GM18861 (cell line): ENCODE measurements around the gene FABP1.

Experiments
- ATAC-seq: cut with Tn5 transposase; IDR thresholded peaks from one replicate; pipeline ENCODE4 v1.9.1; 2021; ENCODE audit not compliant: unreplicated experiment

FABP1 gene

GRCh38 chr2:88139203-88139702, 11.4 kb upstream of the FABP1 start:
- ATAC-seq, result no peak

DNA sequence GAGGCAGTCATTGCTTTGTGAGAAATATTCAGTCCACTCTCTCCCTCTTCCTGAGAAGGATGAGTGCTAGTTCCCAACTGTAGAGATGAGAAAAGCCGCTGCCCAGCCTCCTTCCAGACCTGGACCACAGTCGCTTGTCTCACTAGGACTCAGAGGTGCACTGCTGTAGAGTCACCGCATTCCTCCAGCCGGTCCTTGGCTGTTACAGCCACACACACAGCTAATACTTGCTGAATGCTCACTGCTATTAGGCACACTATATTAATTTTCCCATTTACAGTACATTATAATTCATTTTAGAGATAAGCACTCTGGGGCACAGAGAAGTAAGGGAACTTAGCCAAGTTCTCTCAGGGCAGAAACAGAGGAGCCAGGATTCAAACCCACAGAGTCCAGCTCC, 10.0 kb upstream of the FABP1 start:
- ATAC-seq, result no peak

- ATAC-seq, result no peak
These were observed 9.0 kb upstream of the FABP1 start for GRCh38 chr2:88136817-88137216.

GRCh38 chr2:88133875-88134274, 6.0 kb upstream of the FABP1 start:
- no peak for ATAC-seq

- ATAC-seq, result no peak
These were observed 4.1 kb upstream of the FABP1 start for GRCh38 chr2:88131999-88132368.

DNA sequence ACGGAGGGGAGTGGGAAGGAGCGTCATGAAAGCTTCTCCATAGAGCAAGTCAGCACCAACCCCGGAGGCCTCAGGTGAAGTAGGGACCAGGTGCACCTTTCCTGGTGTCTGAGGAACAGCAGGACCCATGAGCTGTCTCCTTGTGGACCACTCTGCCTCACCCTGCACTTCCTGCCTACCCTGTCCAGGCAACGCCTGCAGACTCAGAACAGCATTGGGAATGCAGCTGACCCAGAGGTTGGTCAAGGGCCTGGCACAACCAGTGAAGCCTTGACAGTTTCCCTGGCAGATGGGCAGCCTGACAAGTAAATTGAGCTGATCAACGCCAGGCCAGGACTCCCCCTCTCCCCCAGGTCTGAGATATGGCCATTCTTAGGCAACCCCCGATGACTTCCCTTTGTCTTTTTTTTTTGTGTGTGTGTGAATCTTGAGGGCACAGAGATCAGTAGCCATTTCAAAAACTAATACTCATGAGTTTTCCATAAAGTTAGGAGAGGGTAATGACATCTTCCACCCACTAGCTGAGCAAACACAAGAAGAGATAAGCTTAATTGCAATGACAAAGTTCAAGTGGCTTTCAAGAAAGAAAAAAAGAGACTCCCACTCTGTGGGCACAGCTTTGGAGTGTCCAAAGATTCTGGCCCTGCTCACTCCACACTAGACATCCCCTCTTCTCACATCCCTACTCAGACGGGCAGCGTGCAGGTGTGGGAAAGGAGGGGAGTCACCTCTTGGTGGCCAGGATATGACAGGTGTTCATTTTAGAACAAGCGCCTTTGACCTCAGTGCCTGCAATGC, 3.5 kb upstream of the FABP1 start:
- no peak for ATAC-seq

GRCh38 chr2:88129313-88129959, 1.6 kb upstream of the FABP1 start:
- no peak for ATAC-seq

GRCh38 chr2:88128654-88129312, 921 bp upstream of the FABP1 start:
- no peak for ATAC-seq

- no peak for ATAC-seq
These were observed 299 bp downstream of the FABP1 start for GRCh38 chr2:88127638-88127887.

DNA sequence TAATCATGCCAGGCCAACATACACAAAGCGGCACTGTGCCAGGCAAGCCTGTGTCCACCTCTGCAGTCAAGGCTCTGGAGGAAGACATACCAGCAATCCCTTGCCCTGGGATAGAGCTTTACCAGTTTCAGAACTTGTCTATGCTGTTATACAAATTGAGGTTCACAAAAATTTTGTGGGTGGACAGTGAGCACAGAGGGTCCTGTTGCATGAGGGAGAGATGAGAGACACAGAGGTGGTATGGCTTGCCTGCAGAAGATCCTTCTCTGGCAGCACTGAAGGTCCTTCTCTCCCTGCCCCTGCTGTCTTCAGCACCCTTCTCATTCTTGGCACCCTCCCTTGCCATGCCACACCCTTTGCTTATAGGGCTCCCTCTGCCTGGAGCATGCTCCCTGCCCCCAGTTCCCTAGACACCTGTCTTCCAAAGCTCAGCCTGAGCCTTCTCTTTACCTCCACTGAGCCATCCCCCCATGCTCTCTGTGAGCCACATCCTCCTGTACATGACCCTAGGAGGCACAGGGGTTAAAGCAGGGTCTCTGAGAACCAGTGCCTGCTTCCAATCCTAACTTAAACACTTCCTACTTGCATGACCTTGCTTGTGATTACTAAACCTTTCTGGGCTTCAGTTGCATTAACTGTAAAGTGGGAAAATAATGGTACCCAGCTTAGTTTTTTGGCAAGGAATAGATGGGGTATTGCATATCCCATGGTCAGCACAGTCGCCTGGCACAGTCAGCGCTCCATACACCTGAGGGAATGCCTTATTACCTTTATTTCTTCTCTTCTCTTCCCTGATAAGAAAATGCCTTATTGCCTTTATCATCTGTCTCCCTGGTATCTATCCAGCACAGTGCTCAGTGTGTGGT, 857 bp downstream of the FABP1 start:
- ATAC-seq, result no peak

DNA sequence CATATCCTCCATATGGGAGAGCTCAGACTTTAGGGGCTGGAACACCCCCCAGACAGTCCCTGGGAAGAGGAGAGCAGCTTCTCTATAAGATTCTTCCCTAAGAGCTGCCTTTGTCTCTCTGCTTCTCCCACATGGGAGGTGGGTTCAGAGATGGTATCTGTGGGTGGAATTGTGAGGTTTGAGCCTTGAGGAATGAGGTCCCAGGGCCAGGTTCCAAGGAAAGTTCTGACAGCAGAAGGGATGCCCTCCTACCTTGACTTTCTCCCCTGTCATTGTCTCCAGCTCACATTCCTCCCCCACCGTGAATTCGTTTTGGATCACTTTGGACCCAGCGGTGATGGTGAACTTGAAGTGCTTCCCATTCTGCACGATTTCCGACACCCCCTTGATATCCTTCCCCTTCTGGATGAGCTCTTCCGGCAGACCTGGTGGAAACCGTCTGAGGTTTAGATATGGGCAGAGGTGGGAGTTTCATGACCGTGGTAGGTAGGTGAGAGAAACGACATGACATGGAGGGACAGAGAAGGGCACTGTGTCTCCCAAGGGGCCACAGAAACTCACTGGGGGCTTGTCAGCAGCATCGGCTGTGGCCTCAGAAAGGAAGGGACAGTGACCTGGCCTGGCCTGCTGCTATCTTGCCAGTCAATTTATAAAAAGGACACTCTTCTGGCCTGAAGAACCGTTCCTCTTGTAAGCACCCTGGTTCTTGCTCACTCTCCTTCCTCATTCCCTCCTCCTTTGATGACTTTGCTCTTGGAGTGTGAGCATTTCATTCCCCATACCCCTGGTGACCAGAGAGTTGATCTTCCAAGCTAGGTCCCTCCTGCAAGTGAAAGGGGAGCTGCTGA, 1.7 kb downstream of the FABP1 start:
- ATAC-seq, result no peak

DNA sequence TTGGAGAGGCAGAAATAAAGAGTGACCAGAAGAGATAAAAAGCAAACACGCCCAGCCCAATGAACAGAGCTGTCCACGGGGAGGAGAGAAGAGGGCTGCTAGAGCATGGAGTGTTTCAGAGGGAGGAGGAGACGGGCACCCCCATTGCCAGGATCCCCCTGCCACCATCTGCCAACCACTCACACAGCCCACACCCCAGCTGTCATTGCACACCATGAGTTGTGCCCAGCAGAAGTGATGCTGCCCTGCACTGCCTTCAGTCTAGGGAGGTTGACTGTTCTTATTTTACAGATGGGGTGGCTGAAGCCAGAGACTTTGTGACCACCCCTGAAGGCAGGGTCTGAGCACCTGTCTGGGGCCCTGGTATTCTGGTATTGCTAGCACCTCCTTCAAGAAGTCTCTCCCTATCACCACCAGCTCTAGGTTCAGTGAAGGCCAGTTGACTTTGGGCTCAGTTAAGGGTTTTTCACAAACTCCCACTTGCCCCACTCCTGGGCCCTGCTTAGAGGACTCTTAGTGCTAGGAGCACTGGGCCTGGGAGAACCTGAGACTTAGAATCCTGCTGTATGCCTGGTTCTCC, 2.4 kb downstream of the FABP1 start:
- ATAC-seq, result no peak

GRCh38 chr2:88123975-88124917, 3.6 kb downstream of the FABP1 start:
- no peak for ATAC-seq

DNA sequence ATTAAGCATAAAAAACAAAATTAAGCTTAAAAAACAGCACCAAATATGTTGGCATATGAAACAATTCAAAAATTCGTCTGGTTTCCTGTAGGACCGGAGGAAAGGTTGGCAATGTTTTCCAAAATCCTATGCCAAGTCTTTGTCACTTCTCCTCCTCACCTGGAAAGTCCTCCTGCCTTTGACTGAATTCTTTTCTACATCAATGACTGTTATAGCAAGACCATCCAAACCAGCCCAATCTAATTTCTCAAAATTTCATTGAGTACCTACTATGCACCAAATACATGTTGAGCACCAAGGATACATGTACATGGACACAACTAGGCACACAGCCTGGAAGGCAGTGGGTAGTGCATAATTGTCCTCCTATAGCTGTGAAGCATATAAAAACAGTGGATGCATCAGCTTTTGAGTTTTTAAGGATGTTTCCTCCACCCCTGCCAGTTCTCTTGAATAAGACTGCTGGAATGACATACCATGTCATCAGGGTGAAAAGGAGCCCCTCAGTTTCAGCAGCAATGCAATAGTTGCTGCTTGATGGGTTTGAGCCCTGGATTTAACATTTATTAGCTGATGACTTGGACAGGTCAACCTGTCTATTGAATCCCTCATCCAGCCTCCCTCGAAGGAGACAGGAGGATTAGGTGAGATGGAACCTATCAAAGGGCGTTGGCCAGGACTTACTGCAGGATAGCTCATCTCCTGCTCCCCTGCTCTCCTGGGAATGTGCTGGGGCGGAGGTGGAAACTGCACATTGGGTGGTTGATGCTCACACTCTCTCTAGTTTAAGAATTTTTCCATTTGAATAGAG, 4.5 kb downstream of the FABP1 start:
- ATAC-seq, result no peak

DNA sequence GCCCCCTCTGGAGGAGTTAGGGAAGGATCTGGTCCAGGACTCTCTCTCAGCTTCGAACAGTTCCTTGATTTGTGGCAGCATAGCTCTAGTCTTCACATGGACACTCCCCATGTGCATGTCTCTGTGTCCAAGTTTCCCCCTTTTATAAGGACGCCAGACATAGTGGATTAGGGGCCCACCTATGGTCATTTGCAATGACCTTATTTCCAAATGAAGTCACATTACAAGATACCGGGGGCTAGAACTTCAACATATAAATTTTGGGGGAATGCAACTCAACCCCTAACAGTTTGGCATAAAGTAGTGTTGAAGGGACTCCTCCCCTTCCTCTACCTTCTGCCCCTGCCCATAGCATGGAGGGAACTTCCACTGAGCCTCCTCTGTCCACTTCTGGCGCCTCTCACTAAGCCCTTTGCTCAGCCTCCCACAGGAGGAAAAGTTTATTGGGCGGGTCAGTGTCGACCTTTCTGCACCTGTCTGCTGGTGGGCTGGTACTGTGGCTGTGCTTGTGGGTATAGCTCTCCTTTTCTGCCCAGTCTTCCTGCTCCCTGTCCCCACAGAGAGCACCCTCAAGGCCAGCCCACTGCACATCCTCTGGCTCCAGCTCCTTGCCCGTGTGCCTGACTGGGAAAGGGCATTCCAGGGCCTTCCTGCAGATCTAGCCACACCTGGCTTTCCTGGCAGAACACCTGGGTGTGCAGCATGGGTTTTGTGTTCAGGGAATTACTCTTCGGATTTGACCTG, 5.5 kb downstream of the FABP1 start:
- ATAC-seq, result no peak

DNA sequence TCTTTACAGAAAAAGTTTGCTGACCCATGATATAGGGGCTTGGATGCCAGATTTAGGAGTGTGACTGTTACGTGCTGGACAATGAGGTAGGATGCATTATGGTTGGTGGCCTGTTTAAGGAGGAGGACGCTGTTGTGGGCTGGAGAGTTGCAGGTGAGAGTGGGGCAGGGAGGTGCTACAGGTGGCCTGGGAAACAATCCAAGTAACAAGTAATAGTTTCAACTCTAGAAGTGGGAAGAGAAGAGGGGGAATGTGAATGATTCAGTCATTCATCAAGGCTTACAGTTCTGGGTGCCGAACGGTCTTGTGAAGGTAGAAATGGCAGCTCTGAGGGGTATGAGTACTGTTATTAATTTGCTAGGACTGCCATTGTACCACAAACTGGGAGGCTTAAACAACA, 6.2 kb downstream of the FABP1 start:
- ATAC-seq, result no peak

- no peak for ATAC-seq
These were observed 9.9 kb downstream of the FABP1 start for GRCh38 chr2:88117973-88118372.
